ENCODE measurements around the gene GPR61. TPM values are rescaled to one million over a fixed set of nuclear protein-coding genes. Genes with fewer than 3 reads are reported as not detected.

The GPR61 gene
- total and polyA plus RNA-seq, 2 of the 4 experiments (the other 2 are of a cell fraction) = not detected

DNA sequence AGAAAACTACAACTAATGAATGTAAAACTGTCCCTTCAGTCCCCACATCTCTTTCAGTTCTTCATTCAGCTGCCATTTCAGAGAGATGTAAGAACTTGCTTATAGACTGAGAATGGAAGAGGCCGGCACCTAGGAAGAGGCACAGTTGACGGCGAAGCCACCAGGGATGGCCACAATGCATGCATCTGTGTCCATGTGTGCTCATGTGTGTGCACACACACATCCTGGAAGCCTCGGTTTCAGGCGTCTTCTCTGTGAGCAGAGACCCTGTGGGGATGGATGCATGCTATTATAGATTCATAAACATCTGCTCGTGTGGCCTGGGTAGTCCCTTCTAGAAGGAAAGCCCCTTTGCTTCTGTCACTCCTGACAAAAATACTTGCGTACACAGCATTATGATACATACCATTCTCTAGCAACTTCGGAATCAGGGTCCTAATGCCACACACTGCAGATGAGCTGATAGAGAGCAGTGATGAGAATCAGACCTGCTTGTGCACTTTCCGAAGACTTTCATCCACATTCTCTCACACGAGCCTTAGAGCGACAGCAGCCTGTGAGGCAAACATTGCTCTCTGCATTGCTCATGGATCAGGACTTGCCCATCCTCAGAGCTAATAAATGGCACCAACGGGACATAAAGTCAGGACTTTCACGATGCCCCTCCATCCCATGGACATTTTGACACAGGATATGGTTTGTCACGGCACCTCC is 12.4 kb upstream of the GPR61 start:
- no peak overlapping the region for H3K27ac ChIP-seq (ENCODE audit: insufficient read depth, low read length)
- intact Hi-C loops (cut with micrococcal nuclease) = no loop called here
- no peak overlapping the region for H2BK5ac ChIP-seq (ENCODE audit: low read depth, low read length, poor library complexity, severe bottlenecking)
- no peak overlapping the region for H2AK9ac ChIP-seq (replicated peaks; ENCODE audit: low read depth, low read length, poor library complexity)
- H3K56ac ChIP-seq (ENCODE audit: extremely low read depth, insufficient read depth, low read length) = no peak overlapping the region
- no peak overlapping the region for H3K4ac ChIP-seq (ENCODE audit: low read depth, low read length)
- BruUV-seq (replicated peaks) = no TSS peak
- no peak overlapping the region for H2AFZ ChIP-seq (replicated peaks; ENCODE audit: low read length, poor library complexity)
- no peaks in the 10 kb centered on the region for H4K20me1 ChIP-seq (ENCODE audit: insufficient read depth, low read length)
- peaks cover 18% of the 10 kb centered on the region for H3K27me3 ChIP-seq (ENCODE audit: control insufficient read depth, insufficient read depth, low read length)
- in situ Hi-C loops (cut with MboI; ENCODE audit: low sequenced_read_pairs) = no loop called here
- H4K91ac ChIP-seq (ENCODE audit: insufficient read depth, low read depth, low read length) = no peak overlapping the region
- no peak overlapping the region for H3K23ac ChIP-seq (ENCODE audit: low read depth, low read length)
- ATAC-seq (ENCODE audit: low read depth) (no peak), DNase-seq (no peak)
- H3K9me3 ChIP-seq (ENCODE audit: control insufficient read depth, insufficient read depth, low read length) = no peaks in the 10 kb centered on the region
- H2BK15ac ChIP-seq (ENCODE audit: low read depth, low read length) = no peak overlapping the region
- no peaks in the 10 kb centered on the region; the same call in 1 of the 2 replicates for H3K9me1 ChIP-seq (ENCODE audit: insufficient read depth, low read length)
- no peak overlapping the region for H2AK5ac ChIP-seq (ENCODE audit: low read depth, low read length)
- no peak overlapping the region for H4K8ac ChIP-seq (ENCODE audit: low read depth in 2 of 2, low read length in 2 of 2)
- no peaks in the 10 kb centered on the region for H3K36me3 ChIP-seq (ENCODE audit: control insufficient read depth, insufficient read depth, low read length)
- CTCF ChIA-PET = interaction anchor here (1.3 kb wide), 1 partner anchor 37 kb away, joined by 4 read pairs; no protein-coding TSS in a partner anchor
- H3K4me1 ChIP-seq (ENCODE audit: control insufficient read depth, insufficient read depth, low read length) = peaks cover 3% of the 10 kb centered on the region; the same call in 1 of the 2 replicates
- H2BK120ac ChIP-seq (ENCODE audit: low read depth, low read length) = no peak overlapping the region
- H4K5ac ChIP-seq (ENCODE audit: low read depth, low read length) = no peak overlapping the region
- H3K4me2 ChIP-seq (ENCODE audit: low read depth, low read length) = no peak overlapping the region
- H2BK20ac ChIP-seq (ENCODE audit: low read depth, low read length) = no peak overlapping the region
- dilution Hi-C loops (cut with HindIII; ENCODE audit: low sequenced_read_pairs, unreplicated experiment) = no loop called here
- POLR2A ChIA-PET (ENCODE audit: unreplicated experiment) = no interaction called here
- TF ChIP-seq BHLHE40 (IDR thresholded peaks at IDR 0.05; ENCODE audit: low read depth, low read length) = no peak
- TF ChIP-seq CTCF (conservative IDR thresholded peaks at IDR 0.05; ENCODE audit: low read depth, low read length) = no peak
- TF ChIP-seq CEBPB (IDR thresholded peaks at IDR 0.05; ENCODE audit: low read depth, low read length) = no peak
- TF ChIP-seq CHD1 (IDR thresholded peaks at IDR 0.05; ENCODE audit: low read depth, low read length) = no peak
- no peak for TF ChIP-seq RCOR1 (IDR thresholded peaks at IDR 0.05; ENCODE audit: insufficient replicate concordance, low read length)
- TF ChIP-seq FOS (IDR thresholded peaks at IDR 0.05; ENCODE audit: low read depth, low read length) = no peak
- no peak for TF ChIP-seq USF2 (IDR thresholded peaks at IDR 0.05; ENCODE audit: low read depth, low read length)
- TF ChIP-seq MXI1 (IDR thresholded peaks at IDR 0.05; ENCODE audit: borderline replicate concordance, low read depth, low read length) = no peak
- no peak for TF ChIP-seq MAZ (IDR thresholded peaks at IDR 0.05; ENCODE audit: borderline replicate concordance, low read depth, low read length)
- no peak for TF ChIP-seq MAFK (IDR thresholded peaks at IDR 0.05; ENCODE audit: low read depth, low read length)
- TF ChIP-seq NFE2L2 (IDR thresholded peaks at IDR 0.05; ENCODE audit: low read depth, low read length) = no peak
- no peak for TF ChIP-seq POLR2A (IDR thresholded peaks at IDR 0.05; ENCODE audit: low read depth, low read length)
- TF ChIP-seq SMC3 (IDR thresholded peaks at IDR 0.05; ENCODE audit: low read depth, low read length) = no peak
- TF ChIP-seq, protein P1, sequence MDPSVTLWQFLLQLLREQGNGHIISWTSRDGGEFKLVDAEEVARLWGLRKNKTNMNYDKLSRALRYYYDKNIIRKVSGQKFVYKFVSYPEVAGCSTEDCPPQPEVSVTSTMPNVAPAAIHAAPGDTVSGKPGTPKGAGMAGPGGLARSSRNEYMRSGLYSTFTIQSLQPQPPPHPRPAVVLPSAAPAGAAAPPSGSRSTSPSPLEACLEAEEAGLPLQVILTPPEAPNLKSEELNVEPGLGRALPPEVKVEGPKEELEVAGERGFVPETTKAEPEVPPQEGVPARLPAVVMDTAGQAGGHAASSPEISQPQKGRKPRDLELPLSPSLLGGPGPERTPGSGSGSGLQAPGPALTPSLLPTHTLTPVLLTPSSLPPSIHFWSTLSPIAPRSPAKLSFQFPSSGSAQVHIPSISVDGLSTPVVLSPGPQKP (IDR thresholded peaks at IDR 0.05; ENCODE audit: borderline replicate concordance, low read depth, low read length) = no peak
- no peak for TF ChIP-seq RAD21 (IDR thresholded peaks at IDR 0.05; ENCODE audit: low read length)
- no peak for TF ChIP-seq RFX5 (IDR thresholded peaks at IDR 0.05; ENCODE audit: low read depth, low read length)
- H3K14ac ChIP-seq (replicated peaks; ENCODE audit: low read depth, low read length) = no peak overlapping the region
- WGBS, 2 experiments (ENCODE audit: extremely low coverage in 2 of 2, insufficient read length in 1 of 2) = 73% methylated on average over 6 of the region's 14 CpGs; no CpG with 5 or more reads in 1 of the 2 experiments
- H3K4me3 ChIP-seq (ENCODE audit: insufficient read depth, low read depth, low read length) = no peak overlapping the region
- no peak overlapping the region for H3K18ac ChIP-seq (ENCODE audit: low read depth, low read length)
- H3K9ac ChIP-seq (ENCODE audit: low read depth, low read length) = no peak overlapping the region
- no peaks in the 10 kb centered on the region for H3K79me1 ChIP-seq (ENCODE audit: low read depth in 1 of 2, low read length in 2 of 2)
